Neutrophil (primary cell): ENCODE results near the gene CBR3.

Source experiments
- H3K27ac ChIP-seq: fragments of 200-600 bp; sonication (generic); 2 replicates; pipeline ENCODE4 v1.5.1; 2016; ENCODE audit warnings: mild to moderate bottlenecking, moderate library complexity
- H3K27me3 ChIP-seq: fragments of 200-600 bp; sonication (generic); 2 replicates; pipeline ENCODE4 v1.6.0; 2016; ENCODE audit warnings: mild to moderate bottlenecking
- H3K36me3 ChIP-seq: fragments of 200-600 bp; sonication (generic); 2 replicates; pipeline ENCODE4 v1.5.1; 2017
- H3K4me1 ChIP-seq, 2 experiments: fragments of 200-600 bp in 1 of 2; sonication (generic) in 1 of 2; 1 replicate in 1 of 2; 2 replicates in 1 of 2; pipeline versions ENCODE4 v1.5.1 to v1.6.1; 2013 to 2016; ENCODE audit warnings: low read depth in 1 of 2, low read length in 1 of 2, mild to moderate bottlenecking in 1 of 2, moderate library complexity in 1 of 2; ENCODE audit not compliant: control insufficient read depth in 1 of 2, insufficient read depth in 1 of 2
- H3K4me3 ChIP-seq, 2 experiments: fragments of 200-600 bp in 1 of 2; sonication (generic) in 1 of 2; 1 replicate in 1 of 2; 2 replicates in 1 of 2; pipeline ENCODE4 v1.5.1; 2013 to 2016; ENCODE audit warnings: low read depth in 1 of 2, low read length in 1 of 2, mild to moderate bottlenecking in 1 of 2, moderate library complexity in 1 of 2
- H3K9me3 ChIP-seq: fragments of 200-600 bp; sonication (generic); 2 replicates; pipeline ENCODE4 v1.5.1; 2016
- TF ChIP-seq, protein P1 (sequence below): fragments of 200-600 bp; sonication (generic); IDR thresholded peaks from 2 replicates; pipeline ENCODE4 v1.5.1; 2016; ENCODE audit warnings: antibody characterized with exemption

The CBR3 gene

GRCh38 chr21:36159356-36159921 lies 24.6 kb downstream of the CBR3 start:
- Histone ChIP-seq H3K27ac (peak overlapping the region; percentile 96), H3K27me3 (no peaks in the 10 kb centered on the region), H3K4me3 (peak overlapping the region in 1 of 2 experiments; percentile 46), H3K4me1 (peaks cover 78 to 85% of the 10 kb centered on the region in 2 experiments), H3K9me3 (no peaks in the 10 kb centered on the region), H3K36me3 (no peaks in the 10 kb centered on the region)
- TF ChIP-seq, protein P1, sequence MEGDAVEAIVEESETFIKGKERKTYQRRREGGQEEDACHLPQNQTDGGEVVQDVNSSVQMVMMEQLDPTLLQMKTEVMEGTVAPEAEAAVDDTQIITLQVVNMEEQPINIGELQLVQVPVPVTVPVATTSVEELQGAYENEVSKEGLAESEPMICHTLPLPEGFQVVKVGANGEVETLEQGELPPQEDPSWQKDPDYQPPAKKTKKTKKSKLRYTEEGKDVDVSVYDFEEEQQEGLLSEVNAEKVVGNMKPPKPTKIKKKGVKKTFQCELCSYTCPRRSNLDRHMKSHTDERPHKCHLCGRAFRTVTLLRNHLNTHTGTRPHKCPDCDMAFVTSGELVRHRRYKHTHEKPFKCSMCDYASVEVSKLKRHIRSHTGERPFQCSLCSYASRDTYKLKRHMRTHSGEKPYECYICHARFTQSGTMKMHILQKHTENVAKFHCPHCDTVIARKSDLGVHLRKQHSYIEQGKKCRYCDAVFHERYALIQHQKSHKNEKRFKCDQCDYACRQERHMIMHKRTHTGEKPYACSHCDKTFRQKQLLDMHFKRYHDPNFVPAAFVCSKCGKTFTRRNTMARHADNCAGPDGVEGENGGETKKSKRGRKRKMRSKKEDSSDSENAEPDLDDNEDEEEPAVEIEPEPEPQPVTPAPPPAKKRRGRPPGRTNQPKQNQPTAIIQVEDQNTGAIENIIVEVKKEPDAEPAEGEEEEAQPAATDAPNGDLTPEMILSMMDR: no peak

- H3K27ac ChIP-seq: peak overlapping the region; percentile 96
- H3K4me1 ChIP-seq: peaks cover 76 to 85% of the 10 kb centered on the region in 2 experiments
- no peak overlapping the region for H3K4me3 ChIP-seq
- no peaks in the 10 kb centered on the region for H3K9me3 ChIP-seq
- TF ChIP-seq, protein P1: no peak
- H3K36me3 ChIP-seq: peaks cover 4% of the 10 kb centered on the region
- H3K27me3 ChIP-seq: no peaks in the 10 kb centered on the region
These were observed 25.9 kb downstream of the CBR3 start for GRCh38 chr21:36160850-36161178.

DNA sequence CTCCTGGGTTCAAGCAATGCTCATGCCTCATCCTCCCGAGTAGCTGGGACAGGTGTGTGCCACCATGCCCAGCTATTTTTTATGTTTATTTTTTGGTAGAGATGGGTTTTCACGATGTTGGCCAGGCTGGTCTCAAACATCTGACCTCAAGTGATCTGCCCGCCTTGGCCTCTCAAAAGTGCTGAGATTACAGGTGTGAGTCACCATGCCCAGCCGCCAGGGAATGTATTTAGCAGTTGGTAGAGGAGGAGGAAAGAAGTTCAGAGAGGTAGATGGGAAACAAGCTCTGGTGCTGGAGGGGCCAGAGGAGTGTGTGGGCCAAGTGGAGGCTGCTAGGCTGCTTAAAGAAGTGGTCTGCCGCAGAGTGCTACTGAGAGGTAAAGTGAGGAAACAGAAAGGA lies 27.8 kb downstream of the CBR3 start:
- H3K36me3 ChIP-seq: peaks cover 4% of the 10 kb centered on the region
- H3K4me1 ChIP-seq: peaks cover 85 to 91% of the 10 kb centered on the region in 2 experiments
- no peak overlapping the region for H3K4me3 ChIP-seq
- H3K27me3 ChIP-seq: no peaks in the 10 kb centered on the region
- peak overlapping the region; percentile 66 for H3K27ac ChIP-seq
- TF ChIP-seq, protein P1: no peak
- no peaks in the 10 kb centered on the region for H3K9me3 ChIP-seq

DNA sequence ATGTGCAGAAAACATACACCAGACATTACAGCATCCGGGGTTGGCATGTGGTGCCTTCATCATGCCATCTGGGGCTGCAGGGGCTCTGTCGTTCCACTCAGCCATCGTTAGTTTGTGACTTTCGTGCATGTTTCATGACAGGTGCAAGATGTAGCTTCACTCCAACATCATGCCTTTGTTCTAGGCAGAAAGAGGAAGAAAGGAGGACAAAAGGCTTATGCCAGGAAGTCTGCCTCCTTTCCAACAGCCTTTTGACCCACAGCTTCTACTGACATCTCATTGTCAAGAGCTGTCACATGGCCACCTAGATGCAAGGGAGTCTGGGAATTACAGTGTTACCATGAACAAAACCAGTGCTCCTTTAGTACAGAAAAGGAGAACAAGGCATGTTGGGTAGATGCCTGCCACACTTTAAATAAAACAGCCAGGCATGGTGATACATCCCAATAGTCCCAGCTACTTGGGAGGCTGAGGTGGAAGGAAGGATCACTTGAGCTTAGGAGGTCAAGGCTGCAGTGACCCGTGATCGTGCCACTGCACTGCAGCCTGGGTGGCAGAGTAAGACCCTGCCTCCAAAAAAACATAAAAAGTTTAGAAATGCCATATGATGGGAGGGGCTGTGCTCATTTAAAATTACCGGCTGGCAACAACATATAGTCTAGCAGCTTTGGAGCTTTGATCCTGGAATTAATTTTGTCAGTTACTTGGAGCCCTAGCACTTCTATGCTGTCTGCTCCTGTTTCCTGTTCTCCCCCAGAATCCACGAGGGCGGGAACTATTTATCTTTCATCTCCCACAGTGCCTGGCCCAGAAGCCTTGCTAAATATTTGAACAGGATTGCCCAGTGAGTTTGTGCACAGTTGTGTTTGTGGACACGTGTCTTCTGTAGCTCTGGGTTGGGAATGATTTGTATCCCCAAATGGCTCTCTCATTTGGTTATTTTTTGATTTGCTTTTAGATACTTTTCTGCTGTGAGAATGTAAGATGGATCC lies 29.2 kb downstream of the CBR3 start:
- Histone ChIP-seq H3K4me3 (no peak overlapping the region), H3K4me1 (peaks cover 82 to 90% of the 10 kb centered on the region in 2 experiments), H3K27me3 (no peaks in the 10 kb centered on the region), H3K9me3 (no peaks in the 10 kb centered on the region), H3K27ac (peak overlapping the region; percentile 66), H3K36me3 (peaks cover 4% of the 10 kb centered on the region)
- TF ChIP-seq, protein P1: no peak

GRCh38 chr21:36165356-36165755 lies 30.5 kb downstream of the CBR3 start:
- no peak overlapping the region for H3K4me3 ChIP-seq
- TF ChIP-seq, protein P1: no peak
- no peak overlapping the region for H3K27ac ChIP-seq
- no peaks in the 10 kb centered on the region for H3K27me3 ChIP-seq
- peaks cover 4% of the 10 kb centered on the region for H3K36me3 ChIP-seq
- no peaks in the 10 kb centered on the region for H3K9me3 ChIP-seq
- H3K4me1 ChIP-seq: peaks cover 79 to 89% of the 10 kb centered on the region in 2 experiments
